UCSD-AML1 (cell line): ENCODE results near the gene RHCE.
"Not testable (repeated sequence)": the region's sequence is repeated elsewhere in the genome, so short reads cannot be mapped to it uniquely, and the experiment has no call there.

Experiments
- DNase-seq: peaks from one replicate; lab custom pipeline; 2025; ENCODE audit not compliant: unreplicated experiment; lab: John Stamatoyannopoulos, UW

RHCE gene

GRCh38 chr1:25420715-25421114 is at the start of gene RHCE:
Gene RHCE (minus strand): TSS chr1:25420825. CDS start chr1:25420786, 39 bp downstream.
- DNase-seq = peak; percentile 28

- no peak for DNase-seq
These were observed 48.6 kb upstream of the RHCE start for GRCh38 chr1:25469177-25469576.

DNA sequence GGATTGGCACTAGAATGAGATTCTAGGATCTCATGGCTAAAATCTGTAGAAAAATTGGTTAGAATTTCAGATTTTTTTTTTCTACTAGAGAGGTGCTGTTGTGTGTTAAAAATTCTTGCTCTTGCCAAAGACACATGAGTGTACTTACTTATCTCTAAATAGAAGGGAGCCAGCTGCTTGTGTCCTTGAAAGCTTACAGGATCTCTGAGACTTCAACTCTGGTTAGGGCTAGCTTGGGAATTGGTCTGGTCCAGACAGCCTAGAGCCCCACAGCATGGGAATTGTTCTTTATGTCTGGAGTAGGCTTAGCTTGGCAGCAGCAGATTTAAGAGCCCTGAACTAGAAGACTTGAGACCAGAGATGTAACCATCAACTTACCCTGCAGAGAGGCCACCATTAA is 47.4 kb upstream of the RHCE start:
- DNase-seq = no peak

GRCh38 chr1:25467616-25468015 is 47.0 kb upstream of the RHCE start:
- DNase-seq = no peak

DNA sequence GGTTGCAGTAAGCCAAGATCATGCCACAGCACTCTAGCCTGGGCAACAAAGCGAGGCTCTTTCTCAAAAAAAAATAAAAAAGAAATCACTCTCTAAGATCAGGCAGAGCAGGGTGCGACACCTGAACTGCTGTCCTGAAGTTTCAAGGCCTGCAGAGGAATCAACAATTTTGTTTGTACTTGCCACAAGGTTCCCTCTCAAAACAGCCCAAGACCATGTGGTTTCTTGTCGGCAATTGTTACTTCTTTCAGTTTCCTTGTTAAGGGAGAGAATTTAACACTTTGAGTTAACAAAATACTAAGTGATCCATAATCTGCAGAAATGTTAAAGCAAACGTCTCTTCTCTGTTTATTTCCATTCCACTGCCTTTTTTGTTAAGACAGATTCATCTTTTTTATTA is 46.6 kb upstream of the RHCE start:
- DNase-seq = no peak

- DNase-seq = no peak
These were observed 42.1 kb upstream of the RHCE start for GRCh38 chr1:25462732-25463131.

- peak; percentile 29 for DNase-seq
These were observed 41.2 kb upstream of the RHCE start for GRCh38 chr1:25461849-25462248.

DNA sequence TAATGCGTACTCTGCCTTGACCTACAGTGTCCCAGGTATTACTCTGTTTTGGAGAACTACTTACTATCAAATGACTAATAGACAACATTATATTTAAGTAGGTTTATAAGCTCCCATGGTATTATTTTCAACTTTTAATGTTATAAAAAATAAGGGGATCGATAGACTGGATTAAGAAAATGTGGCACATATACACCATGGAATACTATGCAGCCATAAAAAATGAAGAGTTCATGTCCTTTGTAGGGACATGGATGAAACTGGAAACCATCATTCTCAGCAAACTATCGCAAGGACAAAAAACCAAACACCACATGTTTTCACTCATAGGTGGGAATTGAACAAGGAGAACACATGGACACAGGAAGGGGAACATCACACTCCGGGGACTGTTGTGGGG is 40.2 kb upstream of the RHCE start:
- DNase-seq = not testable (repeated sequence)

- no peak for DNase-seq
These were observed 39.4 kb upstream of the RHCE start for GRCh38 chr1:25460020-25460419.

DNA sequence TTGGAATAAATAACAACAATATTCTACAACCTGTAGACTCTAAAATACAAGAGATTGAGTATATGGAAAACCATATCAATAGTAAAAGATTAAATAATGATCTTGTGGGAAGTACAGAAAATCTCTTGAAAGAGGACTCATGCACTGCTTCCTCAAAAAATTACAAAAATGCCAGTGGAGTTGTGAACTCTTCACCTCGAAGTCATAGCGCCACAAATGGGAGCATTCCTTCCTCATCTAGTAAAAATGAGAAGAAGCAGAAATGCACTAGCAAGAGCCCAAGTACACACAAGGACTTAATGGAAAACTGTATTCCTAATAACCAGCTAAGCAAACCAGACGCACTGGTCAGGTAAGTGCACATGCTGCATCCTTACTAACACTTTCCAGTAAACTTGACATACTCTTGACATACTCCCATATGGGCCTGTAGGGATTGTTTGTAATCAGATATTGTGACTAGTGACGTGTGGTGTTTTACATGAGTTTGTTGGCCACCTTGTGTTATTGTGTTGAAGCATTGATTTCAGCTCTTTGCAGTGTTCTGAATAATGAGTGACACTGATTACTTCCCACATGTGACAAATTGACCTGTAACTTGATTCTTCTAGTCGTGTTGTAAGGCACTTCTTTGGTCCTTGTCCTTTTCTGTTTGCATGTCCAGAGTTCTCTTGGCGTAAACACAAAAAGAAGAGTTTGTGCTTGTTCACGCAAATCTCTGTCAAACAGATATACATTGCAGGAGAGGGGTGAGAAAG is 38.1 kb upstream of the RHCE start:
- DNase-seq = no peak

DNA sequence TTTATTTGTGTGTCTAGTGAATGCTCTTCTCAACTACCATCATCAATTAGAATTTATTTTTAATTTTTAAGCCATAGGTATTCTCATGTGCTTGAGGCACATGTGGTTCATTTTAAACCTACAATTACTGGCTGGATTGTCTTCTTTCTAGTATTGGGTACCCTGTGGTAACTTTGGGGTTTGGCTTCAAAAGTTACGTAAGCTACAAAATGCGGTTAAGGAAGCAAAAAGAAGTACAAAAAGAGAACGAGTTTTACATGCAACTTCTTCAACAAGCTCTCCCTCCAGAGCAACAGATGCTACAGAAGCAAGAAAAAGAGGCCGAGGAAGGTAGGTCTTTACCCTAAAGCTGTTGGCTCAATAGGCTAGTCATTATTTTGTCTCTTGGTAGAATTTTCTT is 35.9 kb upstream of the RHCE start:
- no peak for DNase-seq

DNA sequence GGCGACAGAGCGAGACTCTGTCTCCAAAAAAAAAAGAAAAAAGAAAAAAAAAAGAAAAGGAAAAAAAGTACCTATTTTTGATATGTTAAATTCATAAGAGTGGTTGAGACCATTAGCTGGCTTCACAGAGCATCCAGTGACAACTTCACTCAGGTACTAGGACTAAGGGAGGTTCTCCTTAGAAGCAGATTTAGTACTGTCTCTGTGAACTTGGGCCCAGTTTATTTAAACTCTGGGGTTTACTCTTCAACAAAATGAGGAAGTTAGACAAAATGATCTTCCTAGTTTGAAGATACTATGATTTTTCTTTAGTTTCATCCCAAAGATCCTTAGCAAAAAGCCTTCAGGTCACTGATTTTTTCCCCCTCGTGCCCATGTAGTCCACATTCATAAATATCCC is 31.3 kb upstream of the RHCE start:
- DNase-seq = no peak

DNA sequence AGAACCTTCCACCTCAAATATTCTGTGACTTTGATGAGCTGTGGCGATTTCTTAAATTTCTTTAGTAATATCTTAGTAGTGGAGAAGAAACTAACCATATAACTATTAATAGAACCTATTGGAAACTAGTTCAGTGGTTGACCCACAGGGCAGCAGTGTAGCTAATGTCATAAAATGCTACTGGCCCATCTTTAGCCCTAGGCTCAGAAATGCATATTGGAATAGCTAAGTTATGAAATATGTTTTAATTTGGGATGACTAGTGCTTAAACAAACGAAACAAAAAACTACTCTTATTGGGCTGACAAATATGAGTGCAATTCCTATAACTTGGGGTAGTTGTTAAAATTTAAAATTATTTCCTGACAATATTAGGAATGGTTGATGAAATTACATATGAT is 30.3 kb upstream of the RHCE start:
- DNase-seq = no peak

GRCh38 chr1:25447547-25447946 is 26.9 kb upstream of the RHCE start:
- DNase-seq = no peak

DNA sequence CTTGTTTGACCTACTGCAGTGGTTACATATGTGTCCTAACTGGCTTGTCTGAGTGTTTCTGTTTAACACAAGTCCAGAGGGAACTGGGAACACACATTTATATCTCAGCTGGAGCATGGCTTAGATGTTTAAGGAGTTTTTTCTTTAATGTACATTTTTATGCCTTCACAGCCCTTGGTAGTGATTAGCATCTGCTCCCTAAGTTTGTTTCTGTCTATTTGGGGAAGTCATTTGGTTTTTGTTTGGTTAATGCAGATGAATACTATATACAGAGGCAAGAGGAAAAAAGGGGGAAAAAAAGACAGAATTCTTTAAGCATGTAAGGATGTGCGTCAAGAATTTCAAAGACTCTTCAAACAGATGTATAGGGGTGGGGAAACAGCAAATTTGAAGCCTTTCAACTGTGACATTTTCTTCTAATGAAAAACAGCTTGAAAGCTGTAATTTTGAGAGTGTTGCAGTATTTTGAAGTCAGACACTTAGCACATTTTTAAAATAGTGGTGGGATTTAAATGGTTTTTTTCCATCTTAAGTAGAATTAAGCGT is 25.4 kb upstream of the RHCE start:
- DNase-seq = no peak

DNA sequence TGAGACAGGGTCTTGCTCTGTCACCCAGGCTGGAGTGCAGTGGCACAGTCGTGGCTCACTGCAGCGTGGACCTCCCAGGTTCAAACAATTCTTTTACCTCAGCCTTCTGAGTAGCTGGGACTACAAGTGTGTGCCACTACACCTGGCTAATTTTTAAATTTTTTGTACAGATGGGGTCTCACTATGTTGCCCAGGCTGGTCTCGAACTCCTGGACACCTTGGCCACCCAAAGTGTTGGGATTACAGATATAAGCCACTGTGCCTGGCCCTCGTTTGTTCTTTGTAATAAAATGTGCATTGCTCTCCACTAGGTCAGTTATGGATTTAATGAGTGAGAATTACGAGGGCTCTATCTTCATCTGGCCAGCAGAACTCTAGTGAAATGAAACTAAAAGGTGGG is 24.0 kb upstream of the RHCE start:
- DNase-seq = not testable (repeated sequence)

GRCh38 chr1:25443030-25443699 is 22.5 kb upstream of the RHCE start:
- DNase-seq = no peak

DNA sequence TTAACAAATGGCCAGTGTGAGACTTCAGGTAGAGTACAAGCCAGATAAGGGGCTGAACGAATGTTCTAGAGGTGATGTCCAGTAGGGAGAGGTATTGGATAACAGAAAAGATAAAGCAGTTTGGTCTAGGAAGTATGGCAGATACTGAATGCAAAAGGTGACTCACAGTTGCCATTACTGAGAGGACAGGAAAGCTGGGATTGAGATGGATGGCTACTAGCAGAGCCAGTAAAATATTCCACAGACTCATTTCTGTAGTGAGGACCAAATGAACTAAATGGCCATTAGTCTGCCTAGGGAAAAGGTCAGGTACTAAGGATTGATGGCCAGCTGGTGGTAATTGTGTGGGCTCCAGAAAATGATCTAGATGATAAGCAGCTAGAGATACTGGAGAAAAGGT is 21.6 kb upstream of the RHCE start:
- no peak for DNase-seq

DNA sequence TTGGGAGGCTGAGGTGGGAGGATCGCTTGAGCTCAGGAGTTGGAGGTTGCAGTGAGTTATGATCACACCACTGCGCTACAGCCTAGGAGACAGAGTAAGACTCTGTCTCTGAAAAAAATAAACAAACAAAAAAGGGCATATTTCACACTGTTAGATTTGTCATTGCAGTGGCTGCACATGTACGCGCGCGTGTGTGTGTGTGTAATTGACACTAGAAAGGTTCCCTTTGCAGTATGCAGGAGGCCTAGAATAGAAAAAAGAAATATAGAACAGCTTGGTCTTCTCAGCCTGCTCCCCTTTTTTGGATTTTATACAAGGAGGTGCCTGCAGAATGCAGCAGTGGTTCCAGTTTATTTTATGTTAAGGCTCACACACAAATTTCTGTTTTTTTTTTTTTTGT is 18.7 kb upstream of the RHCE start:
- DNase-seq = no peak

DNA sequence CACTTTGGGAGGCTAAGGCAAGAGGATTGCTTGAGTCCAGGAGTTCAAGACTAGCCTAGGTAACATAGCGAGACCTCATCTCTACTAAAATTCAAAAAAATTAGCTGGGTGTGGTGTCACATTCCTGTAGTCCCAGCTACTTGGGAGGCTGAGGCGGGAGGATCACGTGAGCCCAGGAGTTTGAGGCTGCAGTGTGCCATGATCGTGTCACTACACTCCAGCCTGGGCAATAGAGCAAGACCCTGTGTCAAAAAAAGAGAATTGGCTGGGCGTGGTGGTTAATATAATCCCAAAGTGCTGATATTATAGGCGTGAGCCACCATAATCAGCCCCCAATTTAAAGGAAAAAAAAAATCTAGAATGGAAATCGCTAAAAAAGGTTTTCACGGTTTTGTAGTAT is 17.0 kb upstream of the RHCE start:
- DNase-seq = no peak

- no peak for DNase-seq
These were observed 14.9 kb upstream of the RHCE start for GRCh38 chr1:25435397-25436108.
